ENCODE results near the gene ATP1B2.
"Not testable (repeated sequence)": the region's sequence is repeated elsewhere in the genome, so short reads cannot be mapped to it uniquely, and the experiment has no call there.

ATP1B2 gene

GRCh38 chr17:7636163-7636562 is 14.6 kb upstream of the ATP1B2 start:
- no peak for DNase-seq (ENCODE audit: extremely low read depth, low read depth)

GRCh38 chr17:7640783-7641182 is 9.9 kb upstream of the ATP1B2 start:
- DNase-seq (ENCODE audit: extremely low read depth, low read depth) = no peak
- no peak for TF ChIP-seq CTCF (IDR thresholded peaks at IDR 0.05; ENCODE audit: low read depth, low read length)

More at GRCh38 chr17:7636163-7636562, 14.6 kb upstream of the ATP1B2 start:
- TF ChIP-seq CTCF (IDR thresholded peaks at IDR 0.05; ENCODE audit: low read depth, low read length) = no peak

GRCh38 chr17:7641635-7642034 is 9.1 kb upstream of the ATP1B2 start:
- DNase-seq (ENCODE audit: extremely low read depth, low read depth) = not testable (repeated sequence)

GRCh38 chr17:7644775-7645174 is 6.0 kb upstream of the ATP1B2 start:
- DNase-seq (ENCODE audit: extremely low read depth, low read depth) = no peak

GRCh38 chr17:7646457-7646856 is 4.3 kb upstream of the ATP1B2 start:
- no peak for TF ChIP-seq CTCF (IDR thresholded peaks at IDR 0.05; ENCODE audit: low read depth, low read length)
- DNase-seq (ENCODE audit: extremely low read depth, low read depth) = no peak

More at GRCh38 chr17:7644775-7645174, 6.0 kb upstream of the ATP1B2 start:
- TF ChIP-seq CTCF (IDR thresholded peaks at IDR 0.05; ENCODE audit: low read depth, low read length) = no peak

- TF ChIP-seq CTCF (IDR thresholded peaks at IDR 0.05; ENCODE audit: low read depth, low read length) = no peak
- no peak for DNase-seq (ENCODE audit: extremely low read depth, low read depth)
Measured at GRCh38 chr17:7647018-7647417, 3.7 kb upstream of the ATP1B2 start.

- no peak for DNase-seq (ENCODE audit: extremely low read depth, low read depth)
Measured at GRCh38 chr17:7651097-7651664, 455 bp downstream of the ATP1B2 start.

More at GRCh38 chr17:7651097-7651664, 455 bp downstream of the ATP1B2 start:
- no peak for TF ChIP-seq CTCF (IDR thresholded peaks at IDR 0.05; ENCODE audit: low read depth, low read length)

Data from AG09319 (cell line).